Adipose tissue (tissue), 3 donors: ENCODE data around the gene NCMAP. TPM values are rescaled to one million over a fixed set of nuclear protein-coding genes. Genes with fewer than 3 reads are reported as not detected.

Source experiments
- H3K27ac ChIP-seq: one replicate; pipeline ENCODE4 v1.5.1; 2013; ENCODE audit warnings: low read depth, low read length
- WGBS, 3 donors: extraction: QIAGEN DNeasy Blood & Tissue Kit; methylation state at CpG; one replicate each; pipeline ENCODE4 v1.1.7; 2013; 5-methylcytosine and 5-hydroxymethylcytosine counted together
- polyA plus RNA-seq, 3 donors: library from polyadenylated mRNA; stranded (reverse); fragments of 200-250 nt; gene quantifications; one replicate each; pipeline ENCODE4 v1.2.3, GENCODE V29; 2013
- donor health status: healthy with polysubstance abuse.
- donor health status: Bipolar disorder and iron deficiency.
- donor health status: healthy.

NCMAP gene
- polyA plus RNA-seq, 3 donors: 0.11 to 3.2 (median 0.30) TPM

GRCh38 chr1:24560361-24560760 lies 4.5 kb downstream of the NCMAP start:
- H3K27ac ChIP-seq: no peak overlapping the region
- WGBS, 3 donors: 89 to 91% (median 91%) methylated on average over 6 of the region's 6 CpGs

GRCh38 chr1:24562625-24563024 lies 6.7 kb downstream of the NCMAP start:
- no peak overlapping the region for H3K27ac ChIP-seq

GRCh38 chr1:24564695-24565094 lies 8.8 kb downstream of the NCMAP start:
- 40 to 72% (median 64%) methylated on average over 2 of the region's 2 CpGs for WGBS, 3 donors
- no peak overlapping the region for H3K27ac ChIP-seq

DNA sequence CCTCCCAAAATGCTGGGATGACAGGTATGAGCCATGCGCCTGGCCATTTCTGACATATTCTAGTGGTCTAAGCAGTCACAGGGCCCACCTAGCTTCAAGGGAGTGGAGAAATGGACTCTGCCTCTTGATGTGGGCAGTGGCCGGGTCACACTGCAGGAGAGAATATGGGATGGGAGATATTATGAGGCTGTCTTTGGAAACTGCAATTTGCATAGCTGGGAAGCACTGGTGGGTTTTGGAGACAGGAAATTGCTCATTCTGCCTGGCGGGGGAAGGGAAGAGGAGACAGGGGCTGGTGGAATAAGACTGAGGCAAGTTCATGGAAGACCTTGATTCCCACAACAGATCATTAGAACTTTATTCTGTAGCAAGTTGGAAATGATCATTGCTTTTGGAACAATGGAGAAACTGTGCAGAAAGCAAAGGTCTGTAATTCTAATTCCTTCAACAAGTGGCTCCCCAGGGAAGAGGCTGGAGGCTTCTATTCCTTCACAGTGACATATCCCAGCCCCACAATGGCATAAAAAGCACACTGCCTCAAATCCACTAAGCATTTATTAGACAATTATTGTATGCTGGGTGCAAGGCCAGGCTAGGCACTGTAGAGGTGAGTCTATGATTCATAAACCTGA lies 10.5 kb downstream of the NCMAP start:
- WGBS, 3 donors: 73 to 92% (median 74%) methylated on average over 3 of the region's 3 CpGs
- no peak overlapping the region for H3K27ac ChIP-seq

GRCh38 chr1:24567792-24568388 lies 12.0 kb downstream of the NCMAP start:
- 20 to 55% (median 52%) methylated on average over 17 of the region's 17 CpGs for WGBS, 3 donors
- no peak overlapping the region for H3K27ac ChIP-seq

GRCh38 chr1:24568475-24568874 lies 12.6 kb downstream of the NCMAP start:
- WGBS, 3 donors: 70 to 84% (median 76%) methylated on average over 2 of the region's 2 CpGs
- no peak overlapping the region for H3K27ac ChIP-seq

DNA sequence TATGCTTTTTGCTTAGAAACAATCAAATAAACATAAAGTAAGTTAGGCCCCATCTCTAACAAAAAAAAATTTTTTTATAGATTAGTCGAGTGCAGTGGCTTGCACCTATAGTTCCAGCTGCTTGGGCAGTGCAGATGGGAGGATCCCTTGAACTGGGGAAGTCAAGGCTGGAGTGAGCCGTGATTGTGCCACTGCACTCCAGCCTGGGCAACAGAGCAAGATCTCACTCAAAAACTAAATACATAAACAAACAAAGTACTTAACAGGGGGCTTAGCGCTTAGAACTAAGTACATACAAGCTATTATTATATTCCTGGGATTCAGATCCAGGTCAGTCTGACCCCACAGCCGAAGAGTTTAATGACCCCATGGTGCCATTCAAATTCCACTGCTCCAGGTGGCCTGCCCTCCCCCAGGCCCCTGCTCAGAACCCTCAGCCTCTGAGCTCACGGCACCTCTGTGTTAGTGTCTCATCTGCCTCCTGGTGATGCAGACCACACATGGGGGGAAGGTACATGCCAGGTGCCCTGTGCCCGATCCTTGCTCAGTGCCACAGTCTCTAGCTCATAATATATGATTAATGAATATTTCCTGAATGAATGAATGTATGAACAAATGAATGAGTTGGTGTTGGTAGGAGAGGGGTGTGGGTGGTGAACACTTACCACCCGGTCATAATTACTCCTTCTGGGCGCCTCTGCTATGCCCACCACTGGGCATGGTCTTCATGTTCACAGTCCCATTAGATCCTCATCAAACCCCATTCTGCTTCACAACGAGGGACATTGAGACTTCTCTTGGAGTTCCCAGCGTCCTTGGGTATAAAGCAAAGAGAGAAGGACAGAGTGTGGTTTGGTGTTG lies 14.6 kb downstream of the NCMAP start:
- WGBS, 3 donors: 85 to 88% (median 88%) methylated on average over 10 of the region's 10 CpGs
- no peak overlapping the region for H3K27ac ChIP-seq

- H3K27ac ChIP-seq: no peak overlapping the region
- WGBS, 3 donors: 49 to 79% (median 51%) methylated on average over 9 of the region's 9 CpGs
Observed at GRCh38 chr1:24572301-24572700, 16.4 kb downstream of the NCMAP start.

DNA sequence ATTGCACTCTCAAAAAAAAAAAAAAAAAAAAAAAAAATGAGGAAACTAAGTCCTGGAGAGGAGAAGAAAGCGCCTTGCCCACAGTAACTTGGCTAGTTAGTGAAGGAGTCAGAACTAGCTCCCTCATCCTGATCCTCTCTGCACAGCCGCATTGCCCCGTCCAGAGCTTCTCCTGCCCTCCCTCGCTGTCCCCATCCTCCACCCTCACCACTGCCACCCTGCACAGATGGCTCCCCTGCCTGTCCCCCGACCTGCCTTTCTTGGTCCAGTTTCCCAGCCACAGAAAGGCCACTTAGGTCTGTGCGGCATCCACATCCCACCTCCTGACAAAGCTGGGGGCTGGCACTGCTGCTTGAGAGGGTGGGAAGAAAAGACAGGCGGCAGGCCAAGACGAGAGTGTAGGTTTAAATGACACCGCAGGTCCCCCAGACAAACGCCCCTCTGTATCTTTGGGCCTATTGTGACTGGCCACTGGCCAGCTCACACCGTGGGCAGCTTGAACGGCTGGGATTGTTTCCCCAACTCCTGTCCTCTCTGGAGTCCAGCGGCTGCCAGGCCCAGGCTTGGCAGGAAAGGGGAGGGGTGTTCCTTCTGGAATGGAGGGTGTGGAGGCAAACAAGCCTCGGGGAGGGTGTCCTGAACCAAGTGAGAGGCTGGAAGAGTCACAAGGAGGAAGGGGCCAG lies 20.2 kb downstream of the NCMAP start:
- 43 to 57% (median 56%) methylated on average over 14 of the region's 14 CpGs for WGBS, 3 donors
- no peak overlapping the region for H3K27ac ChIP-seq

DNA sequence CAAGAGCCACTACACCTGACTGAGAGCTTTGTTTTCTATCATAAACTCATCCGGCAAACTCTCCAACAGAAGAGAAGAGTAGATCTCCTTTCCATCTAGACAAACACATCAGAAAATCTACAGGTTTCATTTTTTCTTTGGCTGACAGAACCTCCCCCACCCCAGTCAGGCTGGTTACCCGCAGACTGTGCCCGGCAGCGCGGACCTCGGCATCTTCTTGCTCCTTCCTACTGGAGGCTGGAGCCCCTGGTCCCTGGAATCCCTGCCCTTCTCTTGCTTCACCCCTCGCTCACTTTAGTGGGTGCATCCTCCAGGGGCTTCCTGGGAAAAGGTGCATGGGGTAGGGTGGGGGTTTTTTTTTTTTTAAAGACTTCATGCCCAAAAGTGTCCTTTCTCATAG lies 23.0 kb downstream of the NCMAP start:
- WGBS, 3 donors: 84 to 95% (median 91%) methylated on average over 7 of the region's 7 CpGs
- no peak overlapping the region for H3K27ac ChIP-seq

DNA sequence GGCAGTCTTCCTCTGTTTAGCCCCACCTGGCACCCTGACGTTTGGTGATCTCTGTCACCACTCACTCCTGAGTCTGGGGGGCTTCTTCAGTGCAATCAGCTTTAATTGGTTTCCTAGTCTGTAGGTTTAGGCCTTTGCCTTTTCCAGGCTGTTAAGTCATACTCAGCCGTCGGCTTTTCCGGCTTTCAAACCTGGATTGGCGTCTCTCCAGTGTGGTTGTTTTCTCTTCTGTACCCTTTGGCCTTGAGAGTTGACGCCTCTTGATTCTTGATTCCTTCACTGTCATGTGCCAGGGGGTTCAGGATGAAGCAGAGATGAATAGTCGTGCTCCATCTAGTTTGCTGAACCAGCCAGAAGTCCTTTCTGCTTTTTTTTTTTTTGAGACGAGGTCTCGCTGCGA lies 24.9 kb downstream of the NCMAP start:
- WGBS, 3 donors: 62 to 86% (median 84%) methylated on average over 10 of the region's 10 CpGs
- no peak overlapping the region for H3K27ac ChIP-seq

GRCh38 chr1:24584171-24584647 lies 28.3 kb downstream of the NCMAP start:
- H3K27ac ChIP-seq: no peak overlapping the region
- 33 to 36% (median 36%) methylated on average over 6 of the region's 6 CpGs for WGBS, 3 donors

DNA sequence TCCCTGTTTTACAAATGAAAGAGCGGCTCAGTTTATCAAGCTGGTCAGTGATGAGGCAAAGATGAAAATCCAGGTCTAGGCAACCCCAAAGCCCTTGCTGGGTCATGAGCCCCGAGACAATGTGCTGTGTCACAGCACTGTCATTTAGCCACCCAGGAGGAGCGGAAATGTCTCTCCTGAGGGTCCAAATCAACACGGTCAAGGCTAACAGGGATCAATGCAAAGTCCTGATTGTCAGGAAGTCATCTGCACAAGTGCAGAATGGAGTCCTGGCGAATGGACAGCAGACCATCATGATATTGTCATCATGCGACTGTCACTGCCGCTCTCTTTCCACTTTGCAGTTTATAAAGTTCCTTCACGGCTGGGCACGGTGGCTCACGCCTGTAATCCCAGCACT lies 30.2 kb downstream of the NCMAP start:
- no peak overlapping the region for H3K27ac ChIP-seq
- 83 to 85% (median 85%) methylated on average over 10 of the region's 10 CpGs for WGBS, 3 donors

DNA sequence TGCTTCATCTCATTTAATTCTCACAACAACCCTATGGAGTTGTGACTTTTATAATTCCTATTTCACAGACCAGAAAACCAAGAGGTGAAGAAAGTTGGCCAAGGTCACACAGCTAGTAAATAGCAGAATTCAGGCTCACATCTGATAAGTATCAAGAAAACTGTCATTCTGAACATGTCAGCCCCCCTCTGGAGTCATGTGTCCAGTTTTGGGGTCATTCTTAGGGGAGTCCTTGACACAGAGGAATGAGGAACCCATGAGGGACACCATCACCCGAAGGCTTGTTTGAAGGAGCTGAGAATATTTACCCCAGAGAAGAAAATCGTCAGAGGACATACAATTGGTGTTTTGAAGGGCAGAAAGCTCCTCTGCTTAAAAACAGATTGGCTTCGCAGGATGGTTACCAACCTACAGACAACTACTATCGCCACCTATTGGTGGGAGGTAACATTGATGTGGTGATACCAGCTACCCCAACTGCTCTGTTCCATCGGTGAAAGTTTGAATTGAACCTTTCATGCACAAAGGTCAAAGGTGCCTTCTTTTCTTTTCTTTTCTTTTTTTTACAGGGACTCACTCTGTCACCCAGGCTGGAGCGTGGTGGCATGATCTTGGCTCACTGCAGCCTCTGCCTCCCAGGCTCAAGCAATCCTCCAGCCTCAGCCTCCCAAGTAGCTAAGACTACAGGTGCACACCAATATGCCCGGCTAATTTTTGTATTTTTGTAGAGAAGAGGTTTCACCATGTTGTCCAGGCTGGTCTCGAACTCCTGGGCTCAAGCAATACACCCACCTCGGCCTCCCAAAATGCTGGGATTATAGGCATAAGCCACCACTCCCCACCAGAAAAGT lies 31.3 kb downstream of the NCMAP start:
- WGBS, 3 donors: 26 to 36% (median 33%) methylated on average over 9 of the region's 9 CpGs
- no peak overlapping the region for H3K27ac ChIP-seq

GRCh38 chr1:24588573-24588972 lies 32.7 kb downstream of the NCMAP start:
- no peak overlapping the region for H3K27ac ChIP-seq
- 74 to 78% (median 76%) methylated on average over 5 of the region's 5 CpGs for WGBS, 3 donors

- no peak overlapping the region for H3K27ac ChIP-seq
- 64 to 76% (median 70%) methylated on average over 3 of the region's 3 CpGs for WGBS, 3 donors
Observed at GRCh38 chr1:24589200-24589599, 33.3 kb downstream of the NCMAP start.

DNA sequence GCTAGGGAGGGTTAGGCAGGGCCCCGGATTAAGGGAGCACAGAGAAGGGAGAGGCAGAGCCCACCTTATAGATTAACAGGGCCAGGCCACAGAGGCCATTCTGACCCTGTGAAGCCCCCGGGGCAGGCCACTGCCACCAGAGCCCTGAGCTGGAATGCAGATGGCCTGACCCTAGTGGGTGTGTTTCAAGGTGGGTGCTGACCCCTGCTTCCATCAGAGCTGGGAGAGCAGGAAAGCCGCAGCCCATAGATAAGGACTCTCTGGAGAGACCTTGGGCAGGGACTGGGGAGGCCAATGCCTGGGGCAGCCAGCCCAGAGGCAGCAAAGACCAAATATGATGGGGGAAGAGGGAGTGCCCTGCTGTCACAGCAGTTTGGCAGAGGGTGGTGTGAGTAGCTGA lies 35.9 kb downstream of the NCMAP start:
- WGBS, 3 donors: 59 to 68% (median 67%) methylated on average over 3 of the region's 3 CpGs

DNA sequence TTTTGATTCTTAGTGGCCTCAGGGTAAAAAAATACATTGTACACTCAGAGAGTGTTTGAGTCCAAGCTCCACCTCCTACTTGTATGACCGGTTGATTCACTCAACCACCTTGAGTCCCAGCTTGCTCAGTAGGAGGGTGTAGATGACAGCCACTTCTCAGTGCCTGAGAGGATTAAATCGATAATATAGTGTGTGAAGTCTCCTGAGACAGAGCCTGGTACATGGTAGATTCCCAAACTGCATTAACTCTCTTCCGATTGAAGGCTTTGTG lies 38.4 kb downstream of the NCMAP start:
- WGBS, 3 donors: 55 to 85% (median 82%) methylated on average over 3 of the region's 3 CpGs
- H3K27ac ChIP-seq: no peak overlapping the region

More for the DNA sequence above, 35.9 kb downstream of the NCMAP start:
- no peak overlapping the region for H3K27ac ChIP-seq
